Activated T-helper 2 cell treated with anti-CD3 and anti-CD28 coated beads, Interferon-gamma antibody, Interleukin-2, Interleukin-4, amounts not matched to agents 10 μg/mL and 5 μg/mL and 100 μg/mL, durations not matched to agents 14 hours and 24 hours and 36 hours (primary cell): ENCODE measurements around the gene TMEM14C. TPM values are rescaled to one million over a fixed set of nuclear protein-coding genes. Genes with fewer than 3 reads are reported as not detected.
"Not testable (repeated sequence)": the region's sequence is repeated elsewhere in the genome, so short reads cannot be mapped to it uniquely, and the experiment has no call there.

Source experiments
- DNase-seq: peaks from one replicate; pipeline ENCODE4 v3.0.0; 2021; ENCODE audit warnings: low spot score
- H3K27ac Mint-ChIP-seq: one replicate; pipeline ENCODE4 v1.8.0; 2021; ENCODE audit warnings: mixed read lengths
- H3K27me3 Mint-ChIP-seq: one replicate; pipeline ENCODE4 v1.8.0; 2021; ENCODE audit warnings: low read depth, mixed read lengths
- H3K36me3 Mint-ChIP-seq: one replicate; pipeline ENCODE4 v1.8.0; 2021; ENCODE audit warnings: low read depth, mixed read lengths
- H3K4me1 Mint-ChIP-seq: one replicate; pipeline ENCODE4 v1.8.0; 2021; ENCODE audit warnings: low read depth, mixed read lengths
- H3K4me3 Mint-ChIP-seq: one replicate; pipeline ENCODE4 v1.8.0; 2021; ENCODE audit warnings: low read depth, mild to moderate bottlenecking, moderate library complexity, mixed read lengths
- H3K9me3 Mint-ChIP-seq: one replicate; pipeline ENCODE4 v1.8.0; 2021; ENCODE audit warnings: mixed read lengths
- intact Hi-C: fragments of 100-400 bp; cut with micrococcal nuclease; formaldehyde crosslinking; loops from one replicate; pipeline ENCODE4 v1.15.1; 2023
- total RNA-seq: library from RNA; stranded (reverse); gene quantifications from 2 replicates; pipeline ENCODE4 v1.2.3, GENCODE V29; 2022

The TMEM14C gene
- total RNA-seq, 1 donor from 2014 or later = 61.3 TPM

GRCh38 chr6:10749734-10750133 is 26.9 kb downstream of the TMEM14C start:
- Mint-ChIP-seq H3K36me3 (peaks cover 51% of the 10 kb centered on the region), H3K4me1 (peaks cover 43% of the 10 kb centered on the region), H3K27ac (no peak overlapping the region), H3K4me3 (peak overlapping the region; percentile 95), H3K9me3 (no peaks in the 10 kb centered on the region), H3K27me3 (no peaks in the 10 kb centered on the region)
- no peak for DNase-seq
- intact Hi-C loops = no loop called here

- H3K27me3 Mint-ChIP-seq, H3K27ac Mint-ChIP-seq, H3K4me3 Mint-ChIP-seq, intact Hi-C loops, DNase-seq, H3K9me3 Mint-ChIP-seq: not testable (repeated sequence)
- Mint-ChIP-seq H3K36me3 (peaks cover 59% of the 10 kb centered on the region), H3K4me1 (peaks cover 37% of the 10 kb centered on the region)
Measured at GRCh38 chr6:10750568-10750967, 27.7 kb downstream of the TMEM14C start.

GRCh38 chr6:10751757-10752156 is 28.9 kb downstream of the TMEM14C start:
- intact Hi-C loops, H3K9me3 Mint-ChIP-seq, H3K27me3 Mint-ChIP-seq, H3K27ac Mint-ChIP-seq, DNase-seq, H3K4me3 Mint-ChIP-seq: not testable (repeated sequence)
- Mint-ChIP-seq H3K36me3 (peaks cover 69% of the 10 kb centered on the region), H3K4me1 (peaks cover 31% of the 10 kb centered on the region)

GRCh38 chr6:10756085-10756484 is 33.2 kb downstream of the TMEM14C start:
- Mint-ChIP-seq H3K36me3 (peaks cover 78% of the 10 kb centered on the region), H3K27me3 (no peaks in the 10 kb centered on the region), H3K9me3 (no peaks in the 10 kb centered on the region), H3K4me1 (peaks cover 21% of the 10 kb centered on the region), H3K4me3 (no peak overlapping the region), H3K27ac (peak overlapping the region; percentile 7)
- intact Hi-C loops = no loop called here
- no peak for DNase-seq

DNA sequence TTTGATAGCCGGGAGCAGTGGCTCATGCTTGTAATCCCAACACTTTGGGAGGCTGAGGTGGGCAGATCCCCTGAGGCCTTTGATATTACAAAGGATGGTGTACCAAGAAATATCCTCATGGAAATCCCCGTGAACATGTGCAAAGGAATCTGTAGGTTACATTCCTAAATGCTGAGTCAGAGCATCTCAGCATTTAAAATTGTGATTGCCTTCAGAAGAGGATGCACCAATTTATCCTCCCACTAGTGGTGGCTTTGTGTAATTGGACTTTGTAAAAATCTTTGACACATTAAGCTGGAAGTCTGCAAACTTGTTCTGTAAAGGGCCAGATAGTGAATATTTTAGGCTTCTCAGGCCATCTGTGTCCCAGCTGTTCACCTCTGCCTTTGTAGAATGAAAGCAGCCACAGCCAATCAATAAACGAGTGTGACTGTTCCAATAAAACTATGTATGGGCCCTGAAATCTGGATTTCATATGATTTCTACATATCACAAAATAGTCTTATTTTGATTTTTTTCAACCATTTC is 36.5 kb downstream of the TMEM14C start:
- peaks cover 14% of the 10 kb centered on the region for H3K4me1 Mint-ChIP-seq
- no peaks in the 10 kb centered on the region for H3K27me3 Mint-ChIP-seq
- no peak overlapping the region for H3K27ac Mint-ChIP-seq
- intact Hi-C loops = no loop called here
- H3K36me3 Mint-ChIP-seq = peaks cover 61% of the 10 kb centered on the region
- H3K4me3 Mint-ChIP-seq = no peak overlapping the region
- no peaks in the 10 kb centered on the region for H3K9me3 Mint-ChIP-seq
- no peak for DNase-seq

GRCh38 chr6:10759884-10760329 is 37.0 kb downstream of the TMEM14C start:
- intact Hi-C loops = no loop called here
- DNase-seq = no peak
- H3K27ac Mint-ChIP-seq = no peak overlapping the region
- H3K9me3 Mint-ChIP-seq = no peaks in the 10 kb centered on the region
- no peaks in the 10 kb centered on the region for H3K27me3 Mint-ChIP-seq
- H3K4me3 Mint-ChIP-seq = no peak overlapping the region
- H3K36me3 Mint-ChIP-seq = peaks cover 55% of the 10 kb centered on the region
- peaks cover 14% of the 10 kb centered on the region for H3K4me1 Mint-ChIP-seq

DNA sequence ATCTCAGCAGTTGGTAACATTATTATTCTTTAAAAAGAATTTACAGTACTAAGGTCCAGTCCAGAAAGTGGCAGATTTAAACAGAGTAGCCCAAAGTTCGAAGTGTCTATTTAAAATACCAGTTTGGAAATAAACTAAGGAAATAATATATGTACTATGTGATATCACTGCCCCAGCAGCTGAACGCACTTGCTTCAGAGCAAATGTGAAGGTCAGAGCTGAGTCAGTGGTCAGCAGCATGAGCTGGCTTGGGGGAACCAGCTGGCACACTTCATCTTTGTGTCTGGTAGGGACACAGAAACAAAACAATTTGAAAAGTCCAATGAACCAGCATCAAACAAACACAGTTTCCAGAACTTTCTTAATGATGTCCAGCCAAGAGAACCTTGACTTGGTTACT is 40.1 kb downstream of the TMEM14C start:
- intact Hi-C loops = no loop called here
- no peak overlapping the region for H3K4me3 Mint-ChIP-seq
- peaks cover 32% of the 10 kb centered on the region for H3K36me3 Mint-ChIP-seq
- H3K27me3 Mint-ChIP-seq = no peaks in the 10 kb centered on the region
- H3K4me1 Mint-ChIP-seq = peaks cover 10% of the 10 kb centered on the region
- DNase-seq = no peak
- no peaks in the 10 kb centered on the region for H3K9me3 Mint-ChIP-seq
- H3K27ac Mint-ChIP-seq = no peak overlapping the region

DNA sequence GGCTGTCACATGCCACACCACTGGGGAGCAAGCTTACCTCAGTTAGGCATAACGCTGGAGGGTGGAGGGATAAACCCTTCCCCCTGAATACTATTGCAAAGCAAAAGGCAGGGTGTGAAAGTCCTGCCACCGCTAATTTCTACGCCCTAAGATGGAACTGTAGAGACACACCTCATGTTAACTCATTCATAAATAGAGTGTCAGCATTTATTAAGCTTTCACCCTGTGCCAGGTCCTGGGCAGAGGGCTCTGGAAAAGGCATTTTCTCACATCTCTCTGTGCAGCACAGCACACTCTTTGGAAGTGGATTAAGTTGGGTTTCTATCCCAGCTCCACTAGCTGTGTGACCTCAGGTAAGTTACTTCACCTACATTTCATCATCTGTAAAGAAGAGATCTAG is 46.5 kb downstream of the TMEM14C start:
- intact Hi-C loops = no loop called here
- Mint-ChIP-seq H3K4me1 (no peaks in the 10 kb centered on the region), H3K4me3 (no peak overlapping the region)

DNA sequence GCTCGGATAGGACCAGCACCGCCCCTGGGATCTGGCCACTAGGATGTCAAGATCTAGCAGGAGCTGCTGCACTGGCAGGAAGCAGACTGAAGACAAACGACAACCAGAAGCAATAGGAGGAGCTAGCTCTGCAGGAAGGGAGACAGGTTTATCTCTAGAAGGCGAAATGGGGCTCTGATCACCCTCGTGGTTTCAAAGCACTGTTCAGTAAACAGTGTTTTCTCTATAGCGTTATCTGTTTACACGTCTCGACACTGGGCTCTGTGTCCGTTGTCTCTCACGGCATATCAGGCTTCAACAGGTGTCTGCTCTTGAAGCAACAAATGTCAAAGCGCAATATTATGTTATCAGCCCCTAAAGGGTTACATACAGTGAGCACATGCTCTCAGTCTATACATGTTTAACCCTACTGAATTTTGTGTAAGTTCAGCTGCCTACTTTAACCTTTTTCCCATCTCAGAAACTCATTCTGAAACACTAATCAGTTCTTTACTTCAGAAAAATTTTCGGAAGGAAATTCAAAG is 48.6 kb downstream of the TMEM14C start:
- intact Hi-C loops = no loop called here
- Mint-ChIP-seq H3K27ac (no peak overlapping the region), H3K9me3 (no peaks in the 10 kb centered on the region)

More for the DNA sequence above, 46.5 kb downstream of the TMEM14C start:
- DNase-seq = no peak
- no peak overlapping the region for H3K27ac Mint-ChIP-seq
- H3K27me3 Mint-ChIP-seq = no peaks in the 10 kb centered on the region
- peaks cover 11% of the 10 kb centered on the region for H3K36me3 Mint-ChIP-seq
- H3K9me3 Mint-ChIP-seq = no peaks in the 10 kb centered on the region

GRCh38 chr6:10778230-10778629 is 55.4 kb downstream of the TMEM14C start:
- H3K36me3 Mint-ChIP-seq = peaks cover 24% of the 10 kb centered on the region

More for the DNA sequence above, 48.6 kb downstream of the TMEM14C start:
- DNase-seq = no peak
- Mint-ChIP-seq H3K36me3 (peaks cover 13% of the 10 kb centered on the region), H3K4me3 (no peak overlapping the region), H3K4me1 (peaks cover 2% of the 10 kb centered on the region), H3K27me3 (no peaks in the 10 kb centered on the region)

DNA sequence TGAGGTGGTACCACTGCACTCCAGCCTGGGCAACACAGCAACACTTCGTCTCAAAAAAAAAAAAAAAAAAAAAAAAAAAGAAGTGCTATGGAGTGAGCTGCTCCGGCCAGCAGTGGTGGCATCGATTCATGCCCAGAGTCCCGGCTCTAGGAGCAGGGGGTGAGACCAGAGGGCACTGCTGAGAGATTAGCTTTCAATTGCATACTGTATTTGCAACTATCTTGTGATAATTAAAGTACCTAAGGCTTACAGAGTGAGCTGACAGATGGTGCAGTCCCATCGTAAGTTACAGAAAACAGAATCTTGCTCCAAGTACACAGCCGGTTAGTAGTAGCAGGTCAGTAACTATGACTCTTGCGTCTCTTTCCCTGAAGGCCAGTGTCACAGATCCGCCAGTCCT is 56.2 kb downstream of the TMEM14C start:
- Mint-ChIP-seq H3K27me3 (no peaks in the 10 kb centered on the region), H3K36me3 (peaks cover 27% of the 10 kb centered on the region), H3K4me3 (no peak overlapping the region), H3K9me3 (no peaks in the 10 kb centered on the region), H3K4me1 (peaks cover 5% of the 10 kb centered on the region), H3K27ac (no peak overlapping the region)
- intact Hi-C loops = no loop called here
- DNase-seq = no peak

More at GRCh38 chr6:10778230-10778629, 55.4 kb downstream of the TMEM14C start:
- H3K4me1 Mint-ChIP-seq = peaks cover 5% of the 10 kb centered on the region
- no peak overlapping the region for H3K4me3 Mint-ChIP-seq
- H3K9me3 Mint-ChIP-seq = no peaks in the 10 kb centered on the region
- intact Hi-C loops = no loop called here
- no peaks in the 10 kb centered on the region for H3K27me3 Mint-ChIP-seq
- H3K27ac Mint-ChIP-seq = no peak overlapping the region
- no peak for DNase-seq
